Gastrocnemius medialis (tissue), 4 donors: ENCODE results near the gene ALOX5. TPM values are rescaled to one million over a fixed set of nuclear protein-coding genes. Genes with fewer than 3 reads are reported as not detected.

Experiments
- ATAC-seq, 2 donors: fragments of 150-250 bp; one replicate each; pipeline ENCODE4 v1.9.1; 2016
- DNase-seq, 2 donors: peaks; one replicate each; pipeline ENCODE4 v3.0.0-alpha.2; 2019
- H3K27ac ChIP-seq, 4 donors: fragments of 200-600 bp; sonication (generic); 1 replicate in 1 of 4; 2 replicates in 3 of 4; pipeline ENCODE4 v1.5.1; 2016 to 2018; ENCODE audit warnings: mild to moderate bottlenecking in 2 of 4, moderate library complexity in 1 of 4
- H3K27me3 ChIP-seq, 3 donors: fragments of 200-600 bp; sonication (generic) in 2 of 3; 1 replicate in 1 of 3; 2 replicates in 2 of 3; pipeline versions ENCODE4 v1.5.1 to v1.6.0; 2016 to 2019; ENCODE audit warnings: mild to moderate bottlenecking in 1 of 3, moderate library complexity in 1 of 3
- H3K36me3 ChIP-seq, 2 donors: fragments of 200-600 bp; sonication (generic) in 1 of 2; one replicate each; pipeline ENCODE4 v1.5.1; 2017 to 2018
- H3K4me1 ChIP-seq, 2 donors: fragments of 200-600 bp; sonication (generic) in 1 of 2; one replicate each; pipeline ENCODE4 v1.5.1; 2016 to 2017; ENCODE audit warnings: mild to moderate bottlenecking in 2 of 2
- H3K4me3 ChIP-seq, 4 donors: fragments of 200-600 bp; sonication (generic) in 3 of 4; 1 replicate in 1 of 4; 2 replicates in 3 of 4; pipeline ENCODE4 v1.5.1; 2016 to 2019; ENCODE audit warnings: mild to moderate bottlenecking in 2 of 4
- H3K9me3 ChIP-seq, 3 donors: fragments of 200-600 bp; sonication (generic) in 2 of 3; 1 replicate in 1 of 3; 2 replicates in 2 of 3; pipeline ENCODE4 v1.5.1; 2016 to 2019
- CTCF ChIP-seq, 5 experiments: fragments of 450-650 bp in 3 of 5; fragments of 200-600 bp in 2 of 5; sonication (generic) in 2 of 5; IDR thresholded peaks in 4 of 5; conservative IDR thresholded peaks in 1 of 5; 1 replicate in 4 of 5; 2 replicates in 1 of 5; pipeline ENCODE4 v1.5.1; 2016 to 2019; ENCODE audit warnings: antibody characterized with exemption in 5 of 5, mild to moderate bottlenecking in 3 of 5, moderate library complexity in 3 of 5
- POLR2A ChIP-seq, 2 donors: fragments of 450-650 bp; IDR thresholded peaks; one replicate each; pipeline ENCODE4 v1.6.1; 2017; ENCODE audit warnings: antibody characterized with exemption in 2 of 2, mild to moderate bottlenecking in 2 of 2, moderate library complexity in 2 of 2
- in situ Hi-C, 4 donors: fragments of 200-750 bp; cut with MboI; loops; one replicate each; pipeline versions ENCODE4 v1.15.0 to v1.8.0; 2017; ENCODE audit warnings: low sequenced_read_pairs in 4 of 4
- intact Hi-C: fragments of 100-400 bp; cut with DNase I; formaldehyde crosslinking; loops from one replicate; pipeline ENCODE4 v1.15.1; 2023; ENCODE audit warnings: low total_unique reads
- total RNA-seq, 4 donors: library from RNA; depleted of rRNA; stranded (reverse); fragments of >200 nt; gene quantifications; one replicate each; pipeline versions ENCODE4 v1.1.0 to v1.2.3, GENCODE V29; 2016

Gene ALOX5
- total RNA-seq, 4 donors from 2014 or later: 1.5 to 10.8 (median 4.2) TPM

GRCh38 chr10:45454859-45455258 lies 80.8 kb downstream of the ALOX5 start:
- no peak for DNase-seq
- Histone ChIP-seq H3K4me1 (peaks cover 10 to 12% of the 10 kb centered on the region in 2 donors), H3K36me3 (peaks cover 0 to 22% of the 10 kb centered on the region in 2 donors), H3K9me3 (no peaks in the 10 kb centered on the region), H3K27me3 (no peaks in the 10 kb centered on the region), H3K27ac (no peak overlapping the region), H3K4me3 (no peak overlapping the region)
- intact Hi-C loops: no loop called here
- no peak for TF ChIP-seq POLR2A (IDR thresholded peaks at IDR 0.05)
- TF ChIP-seq CTCF (IDR thresholded peaks at IDR 0.05 in 4 of 5, conservative IDR thresholded peaks at IDR 0.05 in 1 of 5): no peak
- ATAC-seq: no peak
- in situ Hi-C loops: loop anchor here in 1 of 4 donors (25.0 kb wide), 1 partner anchor 207 kb away; the partner anchor contains the start of gene ZFAND4

GRCh38 chr10:45456233-45456632 lies 82.2 kb downstream of the ALOX5 start:
- no peak overlapping the region for H3K4me3 ChIP-seq
- no peak for TF ChIP-seq POLR2A (IDR thresholded peaks at IDR 0.05)
- no peak for TF ChIP-seq CTCF (IDR thresholded peaks at IDR 0.05 in 4 of 5, conservative IDR thresholded peaks at IDR 0.05 in 1 of 5)
- H3K36me3 ChIP-seq: peaks cover 0 to 35% of the 10 kb centered on the region in 2 donors
- DNase-seq (no peak), ATAC-seq (no peak)
- in situ Hi-C loops (loop anchor here in 1 of 4 donors (25.0 kb wide), 1 partner anchor 206 kb away; the partner anchor contains the start of gene ZFAND4), intact Hi-C loops (no loop called here)
- no peaks in the 10 kb centered on the region for H3K9me3 ChIP-seq
- H3K4me1 ChIP-seq: peaks cover 10 to 12% of the 10 kb centered on the region in 2 donors
- no peak overlapping the region for H3K27ac ChIP-seq
- no peaks in the 10 kb centered on the region for H3K27me3 ChIP-seq

GRCh38 chr10:45456822-45457221 lies 82.8 kb downstream of the ALOX5 start:
- H3K4me3 ChIP-seq: no peak overlapping the region
- H3K36me3 ChIP-seq: peaks cover 0 to 36% of the 10 kb centered on the region in 2 donors
- intact Hi-C loops: no loop called here
- peaks cover 10 to 12% of the 10 kb centered on the region in 2 donors for H3K4me1 ChIP-seq
- no peaks in the 10 kb centered on the region for H3K9me3 ChIP-seq
- DNase-seq: no peak
- no peak for ATAC-seq
- TF ChIP-seq CTCF (IDR thresholded peaks at IDR 0.05 in 4 of 5, conservative IDR thresholded peaks at IDR 0.05 in 1 of 5) (no peak), POLR2A (IDR thresholded peaks at IDR 0.05) (no peak)
- in situ Hi-C loops: loop anchor here in 1 of 4 donors (25.0 kb wide), 1 partner anchor 205 kb away; the partner anchor contains the start of gene ZFAND4
- H3K27me3 ChIP-seq: no peaks in the 10 kb centered on the region
- no peak overlapping the region for H3K27ac ChIP-seq

DNA sequence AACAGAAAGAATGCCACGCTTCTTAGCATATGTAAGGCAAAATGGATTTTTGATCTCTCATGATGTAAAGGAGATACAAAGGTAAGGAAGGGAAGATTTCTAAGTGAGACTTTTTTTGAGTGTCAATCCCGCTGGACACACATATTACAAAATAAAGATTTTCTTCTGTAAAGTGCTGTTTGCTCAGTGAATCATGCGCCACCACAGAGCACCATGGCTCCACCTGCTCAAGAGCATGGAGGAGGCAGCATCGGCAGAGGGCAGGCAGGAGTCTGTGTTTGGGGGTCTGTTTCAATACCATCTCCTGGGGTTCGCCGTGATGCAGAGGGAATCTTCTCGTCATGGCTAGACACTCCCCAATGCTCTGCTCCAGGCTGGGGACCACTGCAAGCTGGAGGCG lies 83.5 kb downstream of the ALOX5 start:
- ATAC-seq (no peak), DNase-seq (no peak)
- intact Hi-C loops (no loop called here), in situ Hi-C loops (loop anchor here in 1 of 4 donors (25.0 kb wide), 1 partner anchor 205 kb away; the partner anchor contains the start of gene ZFAND4)
- peaks cover 0 to 36% of the 10 kb centered on the region in 2 donors for H3K36me3 ChIP-seq
- H3K27ac ChIP-seq: no peak overlapping the region
- no peaks in the 10 kb centered on the region for H3K9me3 ChIP-seq
- peaks cover 10 to 12% of the 10 kb centered on the region in 2 donors for H3K4me1 ChIP-seq
- TF ChIP-seq POLR2A (IDR thresholded peaks at IDR 0.05): no peak
- no peaks in the 10 kb centered on the region for H3K27me3 ChIP-seq
- H3K4me3 ChIP-seq: no peak overlapping the region

DNA sequence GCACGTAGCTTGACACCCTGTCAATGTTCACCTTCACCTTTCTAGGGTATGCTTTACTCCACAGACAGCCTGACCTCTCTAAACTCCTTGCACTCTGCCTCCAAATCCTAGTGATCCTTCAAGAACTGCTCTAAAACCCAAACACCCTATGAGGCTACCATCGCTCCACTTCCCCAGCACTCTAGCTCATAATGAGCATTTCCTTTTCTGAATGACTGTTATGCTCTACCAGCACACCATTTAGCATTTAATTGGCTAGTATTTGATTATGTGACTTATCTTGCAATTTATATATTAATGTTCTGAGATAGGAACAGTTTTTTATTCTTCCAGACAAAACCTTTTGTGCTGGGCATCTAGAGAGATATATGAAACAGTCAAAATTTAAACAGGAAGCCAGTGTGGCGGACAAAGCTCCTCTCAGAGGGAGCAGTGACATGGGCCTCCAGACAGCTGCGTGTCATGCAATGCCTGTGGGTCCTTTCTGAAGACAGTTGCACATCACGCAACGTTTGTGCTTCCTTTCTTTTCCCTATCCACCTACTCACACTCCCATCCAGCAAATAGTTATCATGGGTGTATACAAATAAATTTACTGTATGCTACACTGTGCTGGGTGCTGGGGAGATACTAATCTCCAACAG lies 86.3 kb downstream of the ALOX5 start:
- in situ Hi-C loops (loop anchor here in 1 of 4 donors (25.0 kb wide), 1 partner anchor 202 kb away; the partner anchor contains the start of gene ZFAND4), intact Hi-C loops (loop anchor here (10.0 kb wide), 1 partner anchor 264 kb away; the partner anchor contains the start of gene WASHC2C)
- DNase-seq: no peak
- no peak overlapping the region for H3K27ac ChIP-seq
- no peak for TF ChIP-seq CTCF (IDR thresholded peaks at IDR 0.05 in 4 of 5, conservative IDR thresholded peaks at IDR 0.05 in 1 of 5)
- TF ChIP-seq POLR2A (IDR thresholded peaks at IDR 0.05): no peak
- peaks cover 3 to 5% of the 10 kb centered on the region in 2 donors for H3K4me1 ChIP-seq
- H3K4me3 ChIP-seq: no peak overlapping the region
- no peak for ATAC-seq
- H3K36me3 ChIP-seq: peaks cover 0 to 43% of the 10 kb centered on the region in 2 donors
- H3K9me3 ChIP-seq: no peaks in the 10 kb centered on the region
- H3K27me3 ChIP-seq: no peaks in the 10 kb centered on the region
